ENCODE data around the gene SPRED2.
A peak's percentile ranks its signal among the peaks of the same experiment; 100 is the strongest.

SPRED2 gene

GRCh38 chr2:65382776-65383357 lies 49.5 kb downstream of the SPRED2 start:
- peak; percentile 81 for DNase-seq

- DNase-seq: no peak
Measured at GRCh38 chr2:65382323-65382722, 50.1 kb downstream of the SPRED2 start.

- DNase-seq: no peak
Measured at GRCh38 chr2:65381607-65382051, 50.8 kb downstream of the SPRED2 start.

DNA sequence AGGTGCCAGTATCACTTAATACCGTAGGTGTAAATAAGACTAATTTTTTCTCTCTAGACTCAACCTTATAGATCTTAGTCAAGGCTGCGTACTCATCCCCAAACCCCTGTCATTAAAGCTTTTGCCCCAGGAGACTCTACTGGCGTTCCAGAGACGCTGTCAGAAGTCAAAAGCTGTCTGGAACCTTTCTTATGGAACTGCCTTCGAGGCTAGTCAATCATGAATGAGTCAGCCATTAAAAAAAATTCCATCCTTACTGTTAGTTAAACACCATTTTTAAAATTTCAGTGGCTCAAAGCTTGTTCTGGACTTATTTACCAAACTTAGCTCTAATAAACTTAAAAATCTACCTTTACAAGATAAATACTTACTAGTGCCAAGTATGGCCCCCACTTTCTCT lies 52.1 kb downstream of the SPRED2 start:
- no peak for DNase-seq

DNA sequence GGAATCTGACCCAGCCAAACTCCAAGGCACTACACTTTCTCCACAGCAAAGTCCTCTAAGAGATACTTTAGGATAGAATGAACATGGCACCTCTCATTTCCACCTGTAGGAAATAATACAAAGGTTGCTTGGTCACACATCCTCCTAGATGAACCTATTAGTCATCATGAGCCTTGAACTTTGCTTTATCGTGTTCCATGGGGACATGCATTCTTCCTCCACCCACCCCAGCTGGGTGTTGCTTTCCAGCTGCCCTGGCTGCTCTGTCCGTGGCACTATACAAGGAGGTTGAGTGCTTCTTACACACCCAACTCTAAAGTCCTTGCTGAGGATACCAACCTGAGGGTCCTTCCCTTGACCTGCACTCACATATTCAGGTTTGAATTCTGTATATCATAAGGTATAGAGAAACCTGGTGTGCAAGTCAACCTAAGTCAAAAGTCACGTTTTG lies 52.7 kb downstream of the SPRED2 start:
- DNase-seq: no peak

GRCh38 chr2:65379223-65379622 lies 53.2 kb downstream of the SPRED2 start:
- no peak for DNase-seq

DNA sequence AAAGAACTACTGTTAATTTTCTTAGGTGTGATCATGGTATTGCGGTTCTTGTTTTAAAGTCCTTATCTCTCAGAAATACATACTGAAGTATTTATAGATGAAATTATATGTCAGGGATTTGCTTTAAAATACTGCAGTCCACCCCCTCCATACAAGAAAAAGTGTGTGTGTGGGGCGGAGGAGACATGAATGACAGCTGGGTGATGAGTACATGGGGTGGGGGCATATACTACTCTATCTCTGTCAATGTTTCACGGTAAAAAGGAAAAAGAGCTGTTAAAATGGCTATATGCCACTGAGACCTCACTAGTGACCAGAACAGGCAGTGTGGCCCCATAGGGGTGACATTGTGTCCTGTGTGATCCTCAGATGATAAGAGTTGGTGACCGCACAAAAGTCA lies 54.1 kb downstream of the SPRED2 start:
- DNase-seq: no peak

GRCh38 chr2:65377556-65378192 lies 54.7 kb downstream of the SPRED2 start:
- peak; percentile 94 for DNase-seq

DNA sequence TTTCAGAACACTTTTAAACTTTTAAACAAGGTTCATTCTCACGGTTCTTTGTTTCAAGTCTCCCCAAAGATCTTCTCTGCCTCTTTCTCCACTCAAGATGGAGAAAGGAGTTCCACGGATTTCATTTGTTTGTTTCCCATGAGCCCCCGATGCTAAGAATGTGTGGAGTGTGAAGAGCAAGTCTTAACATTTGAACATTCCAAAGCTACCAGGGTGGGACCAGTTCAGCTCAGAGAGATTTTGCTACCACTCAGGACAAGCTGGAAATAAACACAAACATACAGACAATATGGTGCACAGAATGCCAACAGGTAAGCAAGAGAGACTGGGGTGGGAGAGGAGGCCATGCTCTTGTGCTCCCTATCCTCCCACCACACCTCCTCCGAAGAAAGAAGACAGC lies 56.7 kb downstream of the SPRED2 start:
- DNase-seq: no peak

DNA sequence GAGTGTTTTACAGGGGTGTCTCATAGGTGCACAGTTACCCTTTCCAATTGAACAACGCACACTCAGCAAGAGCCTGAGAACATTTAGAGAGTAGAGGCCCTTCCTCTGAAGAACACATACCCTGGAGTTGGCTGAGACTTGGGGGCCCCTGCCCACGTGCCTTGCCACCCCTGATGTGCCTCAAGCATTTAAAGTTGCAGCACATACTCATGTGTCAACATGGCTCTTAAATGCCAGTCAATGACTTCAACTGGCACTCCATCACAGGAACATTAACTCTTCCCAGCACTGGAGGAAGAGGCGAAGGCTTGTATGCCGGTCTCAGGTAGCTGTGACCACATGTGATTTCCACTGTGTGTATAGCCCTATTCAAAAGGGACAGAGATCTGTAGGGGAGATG lies 57.4 kb downstream of the SPRED2 start:
- no peak for DNase-seq

DNA sequence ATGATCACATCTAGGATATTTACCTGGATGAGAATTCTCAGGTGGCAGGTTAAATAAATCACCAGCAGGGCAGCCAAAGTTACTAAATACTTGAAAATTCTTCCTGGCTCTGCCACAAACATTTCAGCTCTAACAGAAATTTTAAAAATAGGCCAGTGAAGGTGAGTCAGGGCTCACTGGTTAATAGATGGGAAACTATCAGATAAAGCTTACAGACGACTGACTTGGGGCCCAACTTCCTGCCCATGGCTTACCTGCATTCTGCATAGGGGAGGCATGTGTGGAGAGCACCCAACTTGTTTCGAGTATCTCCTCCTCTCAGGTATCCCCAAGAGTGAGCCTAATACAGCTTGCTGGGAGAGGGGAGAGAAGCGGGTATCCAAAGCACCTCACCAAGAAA lies 57.8 kb downstream of the SPRED2 start:
- DNase-seq: no peak

GRCh38 chr2:65373365-65373918 lies 59.0 kb downstream of the SPRED2 start:
- DNase-seq: no peak

DNA sequence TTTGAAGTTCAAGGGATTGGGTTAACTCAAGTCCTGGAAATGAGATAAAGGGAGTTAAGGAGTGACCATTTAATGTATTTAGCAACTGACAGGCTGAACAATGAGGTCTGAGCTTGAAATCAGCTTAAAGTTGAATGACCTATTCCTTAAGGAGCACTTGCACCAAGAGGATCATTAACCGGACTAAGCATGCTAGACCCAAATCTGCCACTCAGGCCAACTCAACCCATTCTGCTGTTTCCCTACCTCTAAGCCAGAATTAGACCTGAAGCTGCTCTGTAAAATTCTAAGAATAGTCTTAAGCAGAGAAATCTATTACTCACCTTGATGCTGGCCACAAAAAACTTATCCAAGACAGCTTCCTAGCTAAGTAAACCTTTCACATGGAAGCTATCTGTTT lies 59.8 kb downstream of the SPRED2 start:
- DNase-seq: no peak

DNA sequence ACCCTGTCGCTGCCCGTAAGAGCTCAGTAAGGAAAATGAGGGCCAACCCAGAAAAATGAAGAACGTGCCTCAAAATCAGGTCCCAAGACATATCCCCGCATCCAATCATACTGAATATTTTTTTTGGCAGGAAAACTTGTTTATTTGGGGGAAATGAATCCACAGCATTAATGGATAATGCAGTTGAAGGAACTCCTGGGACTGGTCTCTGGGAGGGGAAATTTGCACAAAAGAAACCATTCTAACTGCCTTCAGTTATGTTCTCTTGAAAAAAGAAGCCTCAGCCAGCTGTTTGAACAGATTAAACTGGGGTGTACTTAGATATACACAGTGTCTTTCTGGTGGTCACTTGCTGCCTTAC lies 61.3 kb downstream of the SPRED2 start:
- DNase-seq: no peak

- no peak for DNase-seq
Measured at GRCh38 chr2:65370387-65371073, 61.9 kb downstream of the SPRED2 start.

DNA sequence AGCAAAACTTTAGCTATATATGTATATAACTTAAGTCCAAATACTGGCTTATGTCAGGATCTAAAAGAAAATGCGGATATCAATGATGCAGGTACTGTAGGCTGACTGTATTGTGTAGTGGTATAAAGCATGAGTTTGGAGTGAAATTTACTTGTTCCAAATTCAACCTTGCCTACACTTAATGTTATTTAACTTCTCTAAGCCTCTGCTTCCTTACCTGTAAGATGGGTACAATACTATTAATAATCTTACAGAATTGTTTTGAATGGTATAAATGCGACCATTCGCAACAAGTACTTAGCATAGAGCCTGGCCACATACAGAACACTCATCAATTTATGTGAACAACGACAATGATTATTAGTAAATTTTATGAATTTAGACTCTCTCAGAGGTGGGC lies 62.4 kb downstream of the SPRED2 start:
- no peak for DNase-seq

DNA sequence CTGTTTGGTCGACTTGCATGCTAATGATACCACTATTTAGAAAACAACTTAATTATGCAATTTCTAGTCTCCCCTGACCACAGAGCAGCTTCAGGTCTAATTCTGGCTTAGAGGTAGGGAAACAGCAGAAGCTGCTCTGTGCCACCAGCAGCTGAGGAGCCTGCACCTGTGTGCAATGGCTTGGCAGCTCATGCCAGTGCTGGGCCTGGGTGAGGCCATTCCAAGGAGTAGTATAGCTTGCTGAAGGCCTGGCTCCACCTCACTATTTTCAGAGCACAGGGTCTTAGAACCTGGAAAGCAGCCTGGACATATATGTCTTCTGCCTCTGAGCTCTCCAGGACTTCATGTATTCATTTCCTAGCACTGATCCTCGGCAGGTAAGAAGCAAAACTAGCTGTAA lies 62.8 kb downstream of the SPRED2 start:
- no peak for DNase-seq

DNA sequence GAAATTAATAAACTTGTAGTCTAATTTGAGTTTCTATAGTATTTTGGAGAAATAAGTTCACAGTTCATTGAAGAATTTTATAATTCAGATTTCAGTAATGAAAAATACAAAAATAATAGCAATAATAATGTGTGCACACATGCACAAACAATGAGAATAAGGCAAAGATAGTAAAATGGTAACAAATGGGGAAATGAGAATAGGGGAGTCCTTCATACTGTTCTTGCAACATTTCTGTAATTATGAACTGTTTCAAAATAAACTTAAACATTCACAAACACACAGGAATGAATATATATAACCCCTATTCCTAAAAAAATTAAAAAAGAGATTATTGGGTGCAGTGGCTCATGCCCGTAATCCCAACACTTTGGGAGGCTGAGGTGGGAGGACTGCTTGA lies 63.9 kb downstream of the SPRED2 start:
- DNase-seq: no peak

DNA sequence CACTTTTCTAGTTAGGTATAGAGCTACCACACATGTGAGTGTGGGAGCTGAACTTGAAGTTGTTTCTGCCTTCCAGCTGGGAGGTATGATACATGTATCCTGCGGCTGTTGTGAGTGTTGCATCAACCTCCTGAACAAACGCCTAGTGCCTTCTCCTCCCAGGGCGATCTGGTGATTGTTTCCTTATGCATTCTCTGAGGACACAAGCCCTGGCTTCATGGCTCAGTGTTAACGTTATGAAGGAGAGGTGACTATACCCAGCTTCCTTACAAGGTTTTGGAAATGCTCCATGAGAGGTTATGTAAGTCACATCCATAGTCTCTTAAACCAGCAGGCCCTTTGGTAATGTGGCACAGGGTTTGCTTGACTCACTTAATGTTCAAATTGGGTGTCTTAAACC lies 64.9 kb downstream of the SPRED2 start:
- peak; percentile 95 for DNase-seq

GRCh38 chr2:65366595-65367125 lies 65.7 kb downstream of the SPRED2 start:
- DNase-seq: peak; percentile 92

DNA sequence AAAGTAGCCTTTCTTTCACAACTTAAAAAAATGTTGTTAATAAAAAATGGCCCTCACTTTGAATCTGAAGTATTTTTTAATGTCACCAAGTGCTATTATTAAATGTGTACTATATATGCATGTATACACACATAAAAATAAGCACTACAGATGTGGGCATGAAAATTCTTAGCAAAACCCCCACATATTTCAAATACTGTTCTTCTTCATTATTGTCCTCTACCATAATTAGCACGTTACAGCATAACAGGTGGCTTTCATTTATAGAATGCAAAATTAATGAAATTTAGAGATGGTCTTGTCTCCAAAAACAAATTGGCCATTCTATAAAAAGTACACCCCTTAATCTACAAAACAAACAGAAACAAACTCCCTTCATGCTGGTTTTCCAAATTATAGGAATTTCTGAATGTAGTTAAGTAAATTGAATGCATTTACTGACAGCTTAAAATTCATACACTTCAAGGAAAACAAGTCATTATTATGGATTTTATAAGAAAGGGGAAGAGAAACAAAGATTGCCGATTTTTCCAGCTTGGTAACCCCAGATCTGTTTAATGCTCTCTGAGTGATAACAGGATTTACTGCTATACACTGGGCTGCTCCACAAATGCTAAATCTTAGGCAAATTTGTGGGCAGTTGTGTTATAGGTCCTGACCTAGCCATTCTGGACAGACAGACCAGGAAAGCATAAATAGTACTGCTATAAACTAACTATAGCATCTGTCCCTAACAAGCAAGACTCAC lies 67.2 kb downstream of the SPRED2 start:
- no peak for DNase-seq

DNA sequence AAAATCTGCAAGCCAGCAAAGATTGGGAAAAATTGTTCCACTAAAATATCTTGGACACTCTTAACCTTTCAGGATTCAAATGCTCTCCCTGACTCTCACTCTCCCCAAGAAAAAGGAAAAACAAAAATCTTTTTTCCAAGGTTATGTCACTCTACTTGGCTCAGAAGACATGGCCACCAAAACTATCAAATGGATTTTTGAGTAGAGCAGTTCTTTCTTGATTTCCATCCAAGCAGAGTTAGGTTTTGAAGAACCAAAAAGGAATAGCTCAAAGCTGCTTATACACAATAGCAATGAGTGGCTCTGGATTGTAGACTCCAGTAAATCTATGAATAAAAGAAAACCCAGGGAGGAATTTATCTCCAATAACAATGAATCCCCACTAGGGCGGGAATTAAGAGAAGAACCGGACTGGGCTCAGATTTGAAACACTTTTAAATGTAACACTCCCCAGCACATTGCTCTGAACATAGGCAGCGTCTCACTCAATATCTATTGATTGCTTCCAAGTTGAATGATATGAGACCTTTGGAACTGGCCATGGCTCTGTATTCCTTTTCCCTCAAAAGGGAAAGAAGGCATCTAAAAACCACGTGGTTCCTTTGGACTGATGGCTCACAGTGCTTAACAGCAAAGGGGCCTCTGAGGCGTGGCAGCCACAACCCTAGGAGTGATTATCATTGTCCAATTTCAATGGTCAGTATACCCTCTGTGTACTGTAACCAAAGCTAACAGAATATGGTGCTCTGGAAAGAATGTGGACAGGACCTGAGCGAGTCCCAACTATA lies 68.3 kb downstream of the SPRED2 start:
- no peak for DNase-seq
